OCI-LY7 (cell line): ENCODE data around the gene STEEP1.

Source experiments
- CTCF ChIP-seq: fragments of 200-600 bp; sonication (generic); conservative IDR thresholded peaks from 2 replicates; pipeline ENCODE4 v1.5.1; 2014; ENCODE audit warnings: mild to moderate bottlenecking, antibody characterized with exemption, low read length, moderate library complexity, mixed read lengths
- EZH2phosphoT487 ChIP-seq: fragments of 200-600 bp; sonication (generic); IDR thresholded peaks from 2 replicates; pipeline ENCODE4 v1.6.1; 2018; ENCODE audit warnings: low read depth, borderline replicate concordance, mild to moderate bottlenecking, mixed run types, antibody characterized with exemption, low read length, moderate library complexity, mixed read lengths

GRCh38 chrX:119537487-119537886 is 27.7 kb downstream of the STEEP1 start:
- no peak for TF ChIP-seq CTCF
- TF ChIP-seq EZH2phosphoT487, result no peak
